Keratinocyte (primary cell): ENCODE results near the gene TMEM248. TPM values are rescaled to one million over a fixed set of nuclear protein-coding genes. Genes with fewer than 3 reads are reported as not detected.
"Not testable (repeated sequence)": the region's sequence is repeated elsewhere in the genome, so short reads cannot be mapped to it uniquely, and the experiment has no call there.

ENCODE experiments used
- DNase-seq: peaks from one replicate; pipeline ENCODE4 v3.0.0-alpha.2; 2011; ENCODE audit warnings: low read depth, missing footprints, low spot score
- FAIRE-seq: peaks from 2 replicates; lab custom pipeline; 2011; peaks lifted over from hg19 to GRCh38; lab: Jason Lieb, UNC
- H2AFZ ChIP-seq: 2 replicates; pipeline ENCODE4 v1.6.0; 2012; ENCODE audit warnings: low read length, control low read depth, inconsistent platforms; ENCODE audit not compliant: control insufficient read depth
- H3K27ac ChIP-seq: 2 replicates; pipeline ENCODE4 v1.5.1; 2011; ENCODE audit warnings: low read length; ENCODE audit not compliant: control insufficient read depth, insufficient read depth
- H3K27me3 ChIP-seq: 3 replicates; pipeline ENCODE4 v1.6.0; 2011; ENCODE audit warnings: low read length; ENCODE audit not compliant: control insufficient read depth, insufficient read depth; ENCODE audit errors: extremely low read depth
- H3K36me3 ChIP-seq, 2 experiments: 2 replicates in 1 of 2; 3 replicates in 1 of 2; pipeline ENCODE4 v1.5.1; 2011; ENCODE audit warnings: low read length in 2 of 2, mild to moderate bottlenecking in 1 of 2; ENCODE audit not compliant: control insufficient read depth in 2 of 2, insufficient read depth in 2 of 2; ENCODE audit errors: extremely low read depth in 1 of 2
- H3K4me1 ChIP-seq: 3 replicates; pipeline ENCODE4 v1.5.1; 2011; ENCODE audit warnings: low read length; ENCODE audit not compliant: control insufficient read depth, insufficient read depth; ENCODE audit errors: extremely low read depth
- H3K4me2 ChIP-seq: 3 replicates; pipeline ENCODE4 v1.6.0; 2011; ENCODE audit warnings: low read depth, low read length; ENCODE audit not compliant: control insufficient read depth, insufficient read depth; ENCODE audit errors: extremely low read depth
- H3K4me3 ChIP-seq, 3 experiments: fragments of 200-600 bp in 1 of 3; sonication (generic) in 1 of 3; 2 replicates in 2 of 3; 3 replicates in 1 of 3; pipeline ENCODE4 v1.5.1; 2011 to 2016; ENCODE audit warnings: low read length in 3 of 3, mild to moderate bottlenecking in 3 of 3, control low read depth in 2 of 3, inconsistent platforms in 1 of 3, low read depth in 1 of 3, mixed read lengths in 1 of 3, mixed run types in 1 of 3, moderate library complexity in 1 of 3; ENCODE audit not compliant: control insufficient read depth in 2 of 3, insufficient read depth in 2 of 3; ENCODE audit errors: extremely low read depth in 1 of 3
- H3K79me2 ChIP-seq: 2 replicates; pipeline ENCODE4 v1.6.0; 2012; ENCODE audit warnings: low read length; ENCODE audit not compliant: control insufficient read depth, insufficient read depth
- H3K9ac ChIP-seq: 3 replicates; pipeline ENCODE4 v1.6.0; 2011; ENCODE audit warnings: low read length; ENCODE audit not compliant: control insufficient read depth, insufficient read depth; ENCODE audit errors: extremely low read depth
- H3K9me1 ChIP-seq: 3 replicates; pipeline ENCODE4 v1.6.0; 2011; ENCODE audit warnings: low read length; ENCODE audit not compliant: control insufficient read depth, insufficient read depth; ENCODE audit errors: extremely low read depth
- H3K9me3 ChIP-seq: 2 replicates; pipeline ENCODE4 v1.5.1; 2012; ENCODE audit warnings: low read depth, low read length; ENCODE audit not compliant: control insufficient read depth
- H4K20me1 ChIP-seq: 3 replicates; pipeline ENCODE4 v1.6.0; 2011; ENCODE audit warnings: low read length; ENCODE audit not compliant: control insufficient read depth, insufficient read depth; ENCODE audit errors: extremely low read depth
- EZH2 ChIP-seq: IDR thresholded peaks from one replicate; pipeline ENCODE4 v1.6.1; 2012; ENCODE audit warnings: inconsistent platforms, mild to moderate bottlenecking, low read length, moderate library complexity
- dilution Hi-C: fragments of 300-500 bp; cut with MboI; formaldehyde crosslinking; loops from one replicate; pipeline ENCODE4 v1.7.0; 2020; ENCODE audit warnings: low sequenced_read_pairs; ENCODE audit not compliant: extremely low pct_ligation_motif_present
- polyA plus RNA-seq, 5 experiments: library from polyadenylated mRNA; depleted of rRNA in 3 of 5; stranded (reverse) in 3 of 5; stranded (forward) in 1 of 5; unstranded in 1 of 5; fragments of >200 nt; gene quantifications; 1 replicate in 1 of 5; 2 replicates in 3 of 5; 3 replicates in 1 of 5; pipeline versions ENCODE4 v1.2.1 to v1.2.3, GENCODE V29; 2011 to 2012; ENCODE audit warnings: missing spikeins in 2 of 5, low read depth in 1 of 5, low replicate concordance in 1 of 5
- TF ChIP-seq, protein P1 (sequence below), 3 experiments: IDR thresholded peaks in 1 of 3; conservative IDR thresholded peaks in 1 of 3; optimal IDR thresholded peaks in 1 of 3; 2 replicates in 2 of 3; 3 replicates in 1 of 3; pipeline versions ENCODE3 to v1.5.1; 2011; ENCODE audit warnings: low read length in 3 of 3, mild to moderate bottlenecking in 3 of 3, moderate library complexity in 2 of 3, control low read depth in 1 of 3, inconsistent platforms in 1 of 3; ENCODE audit not compliant: insufficient read depth in 2 of 3; ENCODE audit errors: extremely low read depth in 1 of 3

Gene TMEM248
- polyA plus RNA-seq, 1 donor (not counting 4 experiments of a cell fraction or from before 2014, with no cell fraction given): 70.2 TPM

DNA sequence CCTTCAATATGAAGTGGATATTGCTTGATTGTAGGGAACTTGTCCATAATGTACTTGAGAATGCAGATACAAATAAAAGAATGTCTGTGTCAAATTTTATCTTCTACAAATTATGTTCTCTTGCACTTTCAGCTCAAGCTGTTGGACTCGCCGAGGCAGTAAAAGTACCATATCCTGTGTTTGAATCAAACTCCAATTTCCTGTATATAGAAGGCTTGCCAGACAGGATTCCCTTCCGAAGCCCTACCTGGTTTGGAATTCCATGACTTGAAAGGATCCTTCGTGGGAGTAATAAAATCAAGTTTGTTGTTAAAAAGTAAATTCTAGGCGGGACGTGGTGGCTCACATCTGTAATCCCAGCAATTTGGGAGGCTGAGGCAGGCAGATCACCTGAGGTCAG is 40.4 kb upstream of the TMEM248 start:
- H3K4me3 ChIP-seq, H2AFZ ChIP-seq, DNase-seq, H3K79me2 ChIP-seq, H3K9ac ChIP-seq, H3K27ac ChIP-seq, H3K9me1 ChIP-seq, H3K36me3 ChIP-seq, dilution Hi-C loops, FAIRE-seq, H4K20me1 ChIP-seq, H3K27me3 ChIP-seq, H3K4me2 ChIP-seq, H3K4me1 ChIP-seq, H3K9me3 ChIP-seq: not testable (repeated sequence)

GRCh38 chr7:66883716-66884115 is 37.3 kb upstream of the TMEM248 start:
- H3K9me3 ChIP-seq: no peaks in the 10 kb centered on the region
- no peaks in the 10 kb centered on the region for H3K79me2 ChIP-seq
- FAIRE-seq (no peak), DNase-seq (no peak)
- no peak overlapping the region for H3K27ac ChIP-seq
- H3K4me3 ChIP-seq: no peak overlapping the region
- H3K36me3 ChIP-seq: peaks cover 0 to 1% of the 10 kb centered on the region in 2 experiments
- H2AFZ ChIP-seq: no peak overlapping the region
- dilution Hi-C loops: no loop called here
- no peak for TF ChIP-seq EZH2
- TF ChIP-seq, protein P1, sequence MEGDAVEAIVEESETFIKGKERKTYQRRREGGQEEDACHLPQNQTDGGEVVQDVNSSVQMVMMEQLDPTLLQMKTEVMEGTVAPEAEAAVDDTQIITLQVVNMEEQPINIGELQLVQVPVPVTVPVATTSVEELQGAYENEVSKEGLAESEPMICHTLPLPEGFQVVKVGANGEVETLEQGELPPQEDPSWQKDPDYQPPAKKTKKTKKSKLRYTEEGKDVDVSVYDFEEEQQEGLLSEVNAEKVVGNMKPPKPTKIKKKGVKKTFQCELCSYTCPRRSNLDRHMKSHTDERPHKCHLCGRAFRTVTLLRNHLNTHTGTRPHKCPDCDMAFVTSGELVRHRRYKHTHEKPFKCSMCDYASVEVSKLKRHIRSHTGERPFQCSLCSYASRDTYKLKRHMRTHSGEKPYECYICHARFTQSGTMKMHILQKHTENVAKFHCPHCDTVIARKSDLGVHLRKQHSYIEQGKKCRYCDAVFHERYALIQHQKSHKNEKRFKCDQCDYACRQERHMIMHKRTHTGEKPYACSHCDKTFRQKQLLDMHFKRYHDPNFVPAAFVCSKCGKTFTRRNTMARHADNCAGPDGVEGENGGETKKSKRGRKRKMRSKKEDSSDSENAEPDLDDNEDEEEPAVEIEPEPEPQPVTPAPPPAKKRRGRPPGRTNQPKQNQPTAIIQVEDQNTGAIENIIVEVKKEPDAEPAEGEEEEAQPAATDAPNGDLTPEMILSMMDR (optimal IDR thresholded peaks at IDR 0.05 in 1 of 3, IDR thresholded peaks at IDR 0.05 in 1 of 3, conservative IDR thresholded peaks at IDR 0.05 in 1 of 3; ENCODE audit: extremely low read depth in 1 of 3, insufficient read depth in 2 of 3, low read length in 3 of 3): no peak
- peaks cover 5% of the 10 kb centered on the region for H3K4me1 ChIP-seq
- H3K4me2 ChIP-seq: no peak overlapping the region
- H3K9me1 ChIP-seq: no peaks in the 10 kb centered on the region
- H3K9ac ChIP-seq: no peak overlapping the region
- no peaks in the 10 kb centered on the region for H4K20me1 ChIP-seq
- H3K27me3 ChIP-seq: no peaks in the 10 kb centered on the region

- H3K4me3 ChIP-seq, H3K36me3 ChIP-seq, H3K9me1 ChIP-seq, H4K20me1 ChIP-seq, H3K9ac ChIP-seq, dilution Hi-C loops, DNase-seq, H3K4me2 ChIP-seq, H3K79me2 ChIP-seq, H2AFZ ChIP-seq, FAIRE-seq, H3K4me1 ChIP-seq, H3K9me3 ChIP-seq, H3K27me3 ChIP-seq: not testable (repeated sequence)
- H3K27ac ChIP-seq: peak overlapping the region; percentile 18
These were observed 36.5 kb upstream of the TMEM248 start for GRCh38 chr7:66884556-66884955.
